KG1 (cell line): ENCODE results near the gene ANXA3.

Source experiments
- DNase-seq: peaks from one replicate; lab custom pipeline; 2025; lab: John Stamatoyannopoulos, UW

The ANXA3 gene

GRCh38 chr4:78611215-78611558, 59.6 kb downstream of the ANXA3 start:
- DNase-seq: no peak

GRCh38 chr4:78612398-78613178, 61.0 kb downstream of the ANXA3 start:
- DNase-seq: peak; percentile 47

GRCh38 chr4:78613522-78614321, 62.2 kb downstream of the ANXA3 start:
- no peak for DNase-seq

- DNase-seq: no peak
These were observed 64.5 kb downstream of the ANXA3 start for GRCh38 chr4:78616046-78616498.

- no peak for DNase-seq
These were observed 66.9 kb downstream of the ANXA3 start for GRCh38 chr4:78618436-78618835.

- DNase-seq: no peak
These were observed 69.8 kb downstream of the ANXA3 start for GRCh38 chr4:78621395-78621794.

GRCh38 chr4:78622253-78622979, 70.8 kb downstream of the ANXA3 start:
- no peak for DNase-seq

GRCh38 chr4:78624048-78624447, 72.5 kb downstream of the ANXA3 start:
- no peak for DNase-seq

GRCh38 chr4:78625073-78625472, 73.5 kb downstream of the ANXA3 start:
- DNase-seq: no peak

- no peak for DNase-seq
These were observed 75.7 kb downstream of the ANXA3 start for GRCh38 chr4:78627046-78627965.

- DNase-seq: no peak
These were observed 76.6 kb downstream of the ANXA3 start for GRCh38 chr4:78627966-78628678.

- DNase-seq: no peak
These were observed 78.5 kb downstream of the ANXA3 start for GRCh38 chr4:78629991-78630541.

- no peak for DNase-seq
These were observed 79.0 kb downstream of the ANXA3 start for GRCh38 chr4:78630615-78631014.

GRCh38 chr4:78634011-78634664, 82.6 kb downstream of the ANXA3 start:
- DNase-seq: no peak

- no peak for DNase-seq
These were observed 87.0 kb downstream of the ANXA3 start for GRCh38 chr4:78638337-78639172.

GRCh38 chr4:78640714-78641113, 89.1 kb downstream of the ANXA3 start:
- no peak for DNase-seq

- DNase-seq: no peak
These were observed 91.4 kb downstream of the ANXA3 start for GRCh38 chr4:78642934-78643333.

- no peak for DNase-seq
These were observed 92.6 kb downstream of the ANXA3 start for GRCh38 chr4:78644063-78644691.
